Astrocyte of the cerebellum (primary cell): ENCODE data around the gene ZFPM1.
"Not testable (repeated sequence)": the region's sequence is repeated elsewhere in the genome, so short reads cannot be mapped to it uniquely, and the experiment has no call there.

Experiments used
- DNase-seq: peaks from one replicate; pipeline ENCODE4 v3.0.0-alpha.2; 2011; ENCODE audit warnings: low read depth
- H3K4me3 ChIP-seq: 2 replicates; pipeline ENCODE4 v1.5.1; 2011; ENCODE audit warnings: mild to moderate bottlenecking, low read depth, low read length, moderate library complexity
- CTCF ChIP-seq: IDR thresholded peaks from 2 replicates; pipeline ENCODE4 v1.5.1; 2012; ENCODE audit warnings: low read length, low read depth, moderate library complexity, mild to moderate bottlenecking; ENCODE audit errors: missing control alignments
- in situ Hi-C: cut with HindIII; loops from 2 replicates; pipeline ENCODE4 v1.10.0; 2017; ENCODE audit warnings: low sequenced_read_pairs

Gene ZFPM1

DNA sequence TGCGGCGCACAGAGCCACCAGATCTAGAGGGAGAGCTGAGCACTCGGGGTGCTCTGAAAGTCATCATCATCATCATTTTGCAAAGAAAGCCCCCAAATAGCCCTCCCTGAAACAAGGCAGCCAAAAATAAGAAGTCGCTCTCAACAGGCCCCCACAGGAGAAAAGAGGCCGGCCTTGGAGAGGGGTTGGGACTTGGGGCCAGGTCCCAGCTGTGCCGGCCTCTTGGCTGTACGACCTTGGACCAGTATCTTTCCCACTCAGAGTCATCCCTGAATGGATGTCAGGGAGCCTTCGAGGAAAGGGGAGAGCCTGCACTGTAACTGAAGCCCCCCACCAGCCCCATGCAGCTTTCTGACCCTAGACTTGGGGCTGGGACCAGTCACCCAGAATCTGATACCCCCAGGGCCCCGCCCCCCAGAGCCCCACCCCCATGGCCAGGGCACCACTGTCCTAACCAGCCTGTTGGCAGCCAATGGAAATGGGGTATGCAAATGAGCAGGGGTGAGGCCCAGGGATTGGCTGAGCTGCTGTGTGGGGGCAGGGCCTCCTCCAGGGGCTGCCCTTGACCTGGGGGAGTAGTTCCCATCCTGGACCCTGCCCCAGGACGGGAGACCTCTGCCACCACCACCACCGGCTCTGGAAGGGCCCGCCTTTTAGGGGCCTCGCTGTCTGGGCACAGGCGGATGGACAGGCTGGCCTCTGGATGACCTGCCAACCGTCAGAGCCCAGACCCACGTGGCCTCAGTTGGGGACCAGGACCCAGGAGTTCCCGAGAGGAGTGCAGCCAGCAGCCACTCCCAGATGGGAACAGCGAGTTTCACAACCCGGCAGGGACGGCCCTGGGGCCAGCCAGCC lies 15.4 kb downstream of the ZFPM1 start:
- no peak for TF ChIP-seq CTCF
- DNase-seq, result no peak
- no peak overlapping the region for H3K4me3 ChIP-seq
- in situ Hi-C loops, result no loop called here

- no peak for TF ChIP-seq CTCF
- no peak overlapping the region for H3K4me3 ChIP-seq
- DNase-seq, result no peak
- in situ Hi-C loops, result no loop called here
Measured at GRCh38 chr16:88469615-88470395, 16.7 kb downstream of the ZFPM1 start.

- H3K4me3 ChIP-seq, DNase-seq, in situ Hi-C loops: not testable (repeated sequence)
Measured at GRCh38 chr16:88470396-88470680, 17.3 kb downstream of the ZFPM1 start.

- DNase-seq, in situ Hi-C loops, H3K4me3 ChIP-seq: not testable (repeated sequence)
Measured at GRCh38 chr16:88470696-88471095, 17.6 kb downstream of the ZFPM1 start.

- TF ChIP-seq CTCF, result no peak
- DNase-seq, result no peak
- H3K4me3 ChIP-seq, result no peak overlapping the region
- in situ Hi-C loops, result no loop called here
Measured at GRCh38 chr16:88471115-88471514, 18.0 kb downstream of the ZFPM1 start.

GRCh38 chr16:88471575-88471974 lies 18.5 kb downstream of the ZFPM1 start:
- TF ChIP-seq CTCF, result no peak
- in situ Hi-C loops, result no loop called here

GRCh38 chr16:88472069-88472468 lies 19.0 kb downstream of the ZFPM1 start:
- H3K4me3 ChIP-seq, result no peak overlapping the region
- no peak for DNase-seq
- in situ Hi-C loops, result no loop called here
- no peak for TF ChIP-seq CTCF

More at GRCh38 chr16:88471575-88471974, 18.5 kb downstream of the ZFPM1 start:
- no peak for DNase-seq
- no peak overlapping the region for H3K4me3 ChIP-seq
